ENCODE data around the gene SLC25A5.

SLC25A5 gene

DNA sequence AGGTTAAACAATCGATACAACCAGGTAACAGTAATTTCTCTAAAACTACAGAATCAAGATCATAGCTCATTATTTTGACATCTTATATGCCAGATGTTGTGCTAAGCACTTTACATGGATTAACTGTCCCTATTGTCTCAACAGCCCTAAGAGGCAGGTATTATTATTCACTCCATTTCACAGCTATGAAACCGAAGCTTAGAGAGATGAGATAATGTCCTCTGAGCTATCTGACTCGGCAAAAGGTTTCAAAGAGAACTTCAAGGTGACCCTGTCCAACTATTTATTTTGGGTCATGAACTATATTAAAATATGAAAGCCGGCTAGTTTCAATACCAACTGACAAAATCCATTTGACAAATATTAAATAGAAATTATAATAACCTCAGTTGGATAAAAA lies 10.3 kb downstream of the SLC25A5 start:
- Histone ChIP-seq H3K36me3 (replicated peaks; ENCODE audit: insufficient read depth, low read length) (no peaks in the 10 kb centered on the region), H3K79me2 (ENCODE audit: low read length) (no peaks in the 10 kb centered on the region), H3K9me2 (replicated peaks; ENCODE audit: insufficient read depth, low read length) (no peaks in the 10 kb centered on the region), H3K9me3 (replicated peaks; ENCODE audit: insufficient read depth, low read length) (no peaks in the 10 kb centered on the region), H3K27me3 (replicated peaks; ENCODE audit: insufficient read depth, low read length) (no peaks in the 10 kb centered on the region), H3K9ac (ENCODE audit: low read length) (no peak overlapping the region), H3K4me3 (ENCODE audit: low read length) (no peak overlapping the region), H3F3A (ENCODE audit: insufficient read depth, low read length) (no peaks in the 10 kb centered on the region), H3K27ac (ENCODE audit: low read length) (no peak overlapping the region), H3K4me2 (ENCODE audit: low read depth, low read length) (no peak overlapping the region), H3K4me1 (ENCODE audit: low read length) (0 out of 2 replicates have a peak, but pooled peaks cover 3% of the 10 kb centered on the region), H4K20me1 (ENCODE audit: insufficient read depth, low read length) (no peaks in the 10 kb centered on the region), H2AFZ (ENCODE audit: low read length) (no peak overlapping the region)
- DNase-seq = no peak
- no peak for TF ChIP-seq EZH2 (optimal IDR thresholded peaks at IDR 0.05; ENCODE audit: low read depth, low read length)
- TF ChIP-seq, protein P1, sequence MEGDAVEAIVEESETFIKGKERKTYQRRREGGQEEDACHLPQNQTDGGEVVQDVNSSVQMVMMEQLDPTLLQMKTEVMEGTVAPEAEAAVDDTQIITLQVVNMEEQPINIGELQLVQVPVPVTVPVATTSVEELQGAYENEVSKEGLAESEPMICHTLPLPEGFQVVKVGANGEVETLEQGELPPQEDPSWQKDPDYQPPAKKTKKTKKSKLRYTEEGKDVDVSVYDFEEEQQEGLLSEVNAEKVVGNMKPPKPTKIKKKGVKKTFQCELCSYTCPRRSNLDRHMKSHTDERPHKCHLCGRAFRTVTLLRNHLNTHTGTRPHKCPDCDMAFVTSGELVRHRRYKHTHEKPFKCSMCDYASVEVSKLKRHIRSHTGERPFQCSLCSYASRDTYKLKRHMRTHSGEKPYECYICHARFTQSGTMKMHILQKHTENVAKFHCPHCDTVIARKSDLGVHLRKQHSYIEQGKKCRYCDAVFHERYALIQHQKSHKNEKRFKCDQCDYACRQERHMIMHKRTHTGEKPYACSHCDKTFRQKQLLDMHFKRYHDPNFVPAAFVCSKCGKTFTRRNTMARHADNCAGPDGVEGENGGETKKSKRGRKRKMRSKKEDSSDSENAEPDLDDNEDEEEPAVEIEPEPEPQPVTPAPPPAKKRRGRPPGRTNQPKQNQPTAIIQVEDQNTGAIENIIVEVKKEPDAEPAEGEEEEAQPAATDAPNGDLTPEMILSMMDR (IDR thresholded peaks at IDR 0.05; ENCODE audit: low read length) = no peak

DNA sequence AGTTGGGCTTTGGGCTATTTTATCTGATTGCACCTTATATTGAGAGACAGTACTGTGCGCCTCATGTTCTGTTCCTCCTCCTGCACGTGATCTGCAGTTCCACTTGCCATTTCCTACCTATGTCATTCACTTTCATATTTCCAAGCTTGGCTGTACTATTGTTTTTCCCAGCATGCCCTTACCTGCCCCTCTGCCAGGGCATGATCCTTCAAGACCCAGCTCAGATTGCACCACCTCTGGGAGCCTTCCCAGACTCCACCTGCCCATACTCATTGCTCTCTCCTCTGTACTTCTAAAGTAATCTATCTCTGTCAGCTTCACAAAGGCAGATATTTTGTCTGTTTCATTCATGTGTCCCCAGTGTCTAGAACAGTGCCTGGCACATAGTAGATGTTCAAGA lies 11.6 kb downstream of the SLC25A5 start:
- Histone ChIP-seq H3K36me3 (replicated peaks; ENCODE audit: insufficient read depth, low read length) (no peaks in the 10 kb centered on the region), H3K27me3 (replicated peaks; ENCODE audit: insufficient read depth, low read length) (no peaks in the 10 kb centered on the region), H3K9me2 (replicated peaks; ENCODE audit: insufficient read depth, low read length) (no peaks in the 10 kb centered on the region), H3K4me1 (ENCODE audit: low read length) (0 out of 2 replicates have a peak, but pooled peaks cover 3% of the 10 kb centered on the region), H4K20me1 (ENCODE audit: insufficient read depth, low read length) (no peaks in the 10 kb centered on the region), H3K4me2 (ENCODE audit: low read depth, low read length) (no peak overlapping the region), H3K9me3 (replicated peaks; ENCODE audit: insufficient read depth, low read length) (no peaks in the 10 kb centered on the region), H3K9ac (ENCODE audit: low read length) (no peak overlapping the region), H3K4me3 (ENCODE audit: low read length) (no peak overlapping the region), H3F3A (ENCODE audit: insufficient read depth, low read length) (no peaks in the 10 kb centered on the region), H3K79me2 (ENCODE audit: low read length) (no peaks in the 10 kb centered on the region), H3K27ac (ENCODE audit: low read length) (no peak overlapping the region), H2AFZ (ENCODE audit: low read length) (no peak overlapping the region)
- no peak for DNase-seq
- TF ChIP-seq, protein P1 (IDR thresholded peaks at IDR 0.05; ENCODE audit: low read length) = no peak
- no peak for TF ChIP-seq EZH2 (optimal IDR thresholded peaks at IDR 0.05; ENCODE audit: low read depth, low read length)
- TF ChIP-seq EZH2phosphoT487 (IDR thresholded peaks at IDR 0.05; ENCODE audit: low read length) = no peak

DNA sequence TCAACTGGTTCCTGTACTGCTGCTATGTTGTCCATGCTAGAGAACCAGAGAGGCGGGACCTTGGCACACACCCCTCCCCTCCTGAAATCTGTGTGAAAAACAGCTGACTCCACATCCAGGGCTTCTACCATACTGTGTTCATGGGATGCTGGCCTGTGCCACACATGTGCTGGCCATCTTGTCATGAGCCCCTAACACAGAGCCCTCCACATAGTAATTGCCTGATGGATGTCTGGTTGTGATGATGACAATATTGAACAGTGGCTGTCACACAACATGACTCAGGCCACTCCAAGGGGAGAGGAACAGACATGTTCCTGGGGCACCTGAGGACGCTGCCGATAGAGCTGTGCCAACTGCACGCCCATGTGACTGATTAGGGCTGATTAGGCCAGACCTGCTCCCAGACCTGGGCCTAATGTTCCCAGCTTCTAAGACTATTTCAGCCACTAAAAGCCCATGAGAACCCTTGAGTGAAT lies 13.1 kb downstream of the SLC25A5 start:
- Histone ChIP-seq H3F3A (ENCODE audit: insufficient read depth, low read length) (no peaks in the 10 kb centered on the region), H3K79me2 (ENCODE audit: low read length) (no peaks in the 10 kb centered on the region), H3K27me3 (replicated peaks; ENCODE audit: insufficient read depth, low read length) (no peaks in the 10 kb centered on the region), H3K4me3 (ENCODE audit: low read length) (no peak overlapping the region), H3K9me3 (replicated peaks; ENCODE audit: insufficient read depth, low read length) (no peaks in the 10 kb centered on the region), H3K9me2 (replicated peaks; ENCODE audit: insufficient read depth, low read length) (no peaks in the 10 kb centered on the region), H4K20me1 (ENCODE audit: insufficient read depth, low read length) (no peaks in the 10 kb centered on the region), H3K4me1 (ENCODE audit: low read length) (0 out of 2 replicates have a peak, but pooled peaks cover 3% of the 10 kb centered on the region), H3K4me2 (ENCODE audit: low read depth, low read length) (no peak overlapping the region), H3K9ac (ENCODE audit: low read length) (no peak overlapping the region), H3K36me3 (replicated peaks; ENCODE audit: insufficient read depth, low read length) (no peaks in the 10 kb centered on the region), H3K27ac (ENCODE audit: low read length) (no peak overlapping the region), H2AFZ (ENCODE audit: low read length) (0 out of 2 replicates have a peak overlapping the region, but pooled peaks have one; percentile 60)
- TF ChIP-seq EZH2phosphoT487 (IDR thresholded peaks at IDR 0.05; ENCODE audit: low read length) = no peak
- TF ChIP-seq EZH2 (optimal IDR thresholded peaks at IDR 0.05; ENCODE audit: low read depth, low read length) = no peak
- no peak for DNase-seq

DNA sequence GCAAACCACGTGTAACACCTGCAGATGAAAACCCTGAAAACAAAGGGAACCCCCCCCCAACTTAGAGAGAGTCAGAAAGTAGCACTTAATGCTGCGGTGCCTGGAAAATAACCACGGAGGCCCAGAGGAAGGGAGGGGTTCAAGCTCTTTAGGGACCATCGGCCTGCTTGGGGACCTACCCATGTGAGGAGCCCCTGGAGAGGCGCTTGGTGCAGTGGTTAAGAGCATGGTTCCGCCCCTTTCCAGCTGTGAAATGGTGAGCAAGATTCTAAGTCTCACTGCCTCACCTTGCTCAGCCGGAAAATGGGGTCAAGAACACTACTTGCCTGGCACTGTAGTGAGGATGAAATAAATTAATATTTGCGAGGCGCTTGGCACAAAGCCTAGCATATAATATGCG lies 13.8 kb downstream of the SLC25A5 start:
- Histone ChIP-seq H3K9me2 (replicated peaks; ENCODE audit: insufficient read depth, low read length) (no peaks in the 10 kb centered on the region), H3K4me2 (ENCODE audit: low read depth, low read length) (peak overlapping the region; percentile 42), H4K20me1 (ENCODE audit: insufficient read depth, low read length) (no peaks in the 10 kb centered on the region), H3K79me2 (ENCODE audit: low read length) (no peaks in the 10 kb centered on the region), H3F3A (ENCODE audit: insufficient read depth, low read length) (no peaks in the 10 kb centered on the region), H3K27me3 (replicated peaks; ENCODE audit: insufficient read depth, low read length) (no peaks in the 10 kb centered on the region), H3K36me3 (replicated peaks; ENCODE audit: insufficient read depth, low read length) (no peaks in the 10 kb centered on the region), H3K4me3 (ENCODE audit: low read length) (peak overlapping the region; percentile 45; the same call in 1 of the 2 replicates), H2AFZ (ENCODE audit: low read length) (peak overlapping the region; percentile 60), H3K9ac (ENCODE audit: low read length) (peak overlapping the region; percentile 42; the same call in 1 of the 2 replicates), H3K4me1 (ENCODE audit: low read length) (0 out of 2 replicates have a peak, but pooled peaks cover 3% of the 10 kb centered on the region), H3K9me3 (replicated peaks; ENCODE audit: insufficient read depth, low read length) (no peaks in the 10 kb centered on the region), H3K27ac (ENCODE audit: low read length) (peak overlapping the region; percentile 21; the same call in 1 of the 2 replicates)
- no peak for DNase-seq
- TF ChIP-seq EZH2phosphoT487 (IDR thresholded peaks at IDR 0.05; ENCODE audit: low read length) (no peak), EZH2 (optimal IDR thresholded peaks at IDR 0.05; ENCODE audit: low read depth, low read length) (no peak)
- TF ChIP-seq, protein P1 (IDR thresholded peaks at IDR 0.05; ENCODE audit: low read length) = no peak

Measured in MM.1S (cell line).